Mucosa of gallbladder (tissue), 1 donor: ENCODE measurements around the gene DTNB. TPM values are rescaled to one million over a fixed set of nuclear protein-coding genes. Genes with fewer than 3 reads are reported as not detected.
A peak's percentile ranks its signal among the peaks of the same experiment; 100 is the strongest.

Source experiments
- DNase-seq: peaks from one replicate; pipeline ENCODE4 v3.0.0-alpha.2; 2020; ENCODE audit warnings: low spot score
- total RNA-seq: library from RNA; stranded (reverse); gene quantifications from one replicate; pipeline ENCODE4 v1.2.1, GENCODE V29; 2021
- donor health status: DM: no; HTN: no; CAD: no.

Gene DTNB
- total RNA-seq, 1 donor from 2014 or later, result 35.9 TPM

GRCh38 chr2:25342372-25343186 lies 330.8 kb downstream of the DTNB start:
- peak; percentile 76 for DNase-seq

DNA sequence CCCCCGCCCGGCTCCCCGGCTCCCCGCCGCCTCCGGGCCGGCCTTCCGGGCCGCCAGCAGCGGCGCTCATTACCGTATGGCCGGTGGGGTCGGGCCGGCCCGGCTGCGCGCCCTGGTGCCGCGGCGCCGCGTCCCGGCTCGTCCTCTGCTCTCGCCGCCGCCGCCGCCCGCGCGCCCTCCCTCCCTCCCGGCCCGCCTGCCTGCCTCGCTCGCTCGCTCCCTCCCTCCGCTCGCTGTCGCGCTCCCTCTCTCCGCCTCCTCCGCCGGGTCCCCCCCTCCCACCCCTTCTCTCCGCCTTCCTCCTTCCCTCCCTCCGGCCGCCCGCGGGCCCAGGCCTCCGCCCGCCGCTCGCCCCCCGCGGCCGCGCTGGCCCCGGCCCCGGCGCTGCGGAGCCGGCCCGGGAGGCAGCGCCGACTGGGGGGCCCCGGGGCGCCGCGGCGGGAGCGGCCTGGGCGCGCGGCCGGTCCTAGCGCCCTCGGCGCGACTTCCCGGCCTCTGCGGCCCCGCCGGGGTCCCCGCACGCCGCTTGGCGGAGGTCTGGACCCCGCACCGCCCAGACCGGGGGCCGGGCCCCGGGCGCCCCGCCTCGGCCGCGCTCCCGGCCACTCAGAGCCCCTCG lies 331.5 kb downstream of the DTNB start, which contains the start of gene DNMT3A:
DNMT3A (minus strand) TSS at position 173 of the 619 bp plus-strand sequence. CDS start 27,941 bp downstream, outside the sequence.
- DNase-seq, result peak; percentile 67

- DNase-seq, result no peak
Observed at GRCh38 chr2:25341011-25341727, 332.2 kb downstream of the DTNB start.

- DNase-seq, result no peak
Observed at GRCh38 chr2:25340181-25340921, 333.0 kb downstream of the DTNB start.

DNA sequence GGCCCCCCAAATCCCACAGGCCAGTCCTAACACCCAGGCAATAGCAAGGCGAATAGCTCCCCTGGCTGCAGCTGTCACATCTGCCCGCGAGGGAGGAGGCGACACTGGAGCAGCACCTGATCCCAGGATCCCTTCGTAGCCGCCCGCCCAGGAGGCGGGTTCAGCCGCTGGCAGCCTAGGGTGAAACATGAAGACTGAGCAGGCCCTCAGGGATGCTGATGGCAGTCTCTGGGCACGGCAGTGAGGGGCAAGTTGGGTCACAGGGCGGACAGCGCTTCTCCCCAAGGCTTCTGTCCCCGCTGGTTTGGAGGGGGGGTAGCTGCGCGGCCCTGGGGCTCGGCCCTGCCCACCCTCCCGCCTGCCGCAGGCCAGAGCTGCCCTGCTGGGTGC lies 333.6 kb downstream of the DTNB start:
- no peak for DNase-seq

- no peak for DNase-seq
Observed at GRCh38 chr2:25339211-25339674, 334.1 kb downstream of the DTNB start.

DNA sequence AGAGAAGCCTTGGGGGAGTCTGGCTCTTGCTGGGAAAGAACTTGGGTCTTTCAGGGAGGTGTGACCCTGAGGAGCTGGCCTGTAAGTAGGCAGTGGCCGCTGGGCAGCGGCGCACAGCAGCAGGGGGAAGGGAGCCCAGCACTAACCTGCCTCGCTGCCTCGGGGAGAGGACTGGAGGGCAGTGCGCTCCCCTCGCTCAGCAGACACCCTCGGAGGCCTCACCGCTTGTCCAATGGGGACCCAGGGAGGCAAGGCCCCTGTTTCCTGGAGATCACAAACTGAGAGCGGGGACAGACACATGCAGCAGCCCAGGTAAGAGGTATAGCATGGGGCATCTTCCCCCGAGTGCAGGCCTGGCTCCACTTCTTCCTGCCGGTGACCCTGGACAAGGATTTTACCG lies 335.0 kb downstream of the DTNB start:
- no peak for DNase-seq

DNA sequence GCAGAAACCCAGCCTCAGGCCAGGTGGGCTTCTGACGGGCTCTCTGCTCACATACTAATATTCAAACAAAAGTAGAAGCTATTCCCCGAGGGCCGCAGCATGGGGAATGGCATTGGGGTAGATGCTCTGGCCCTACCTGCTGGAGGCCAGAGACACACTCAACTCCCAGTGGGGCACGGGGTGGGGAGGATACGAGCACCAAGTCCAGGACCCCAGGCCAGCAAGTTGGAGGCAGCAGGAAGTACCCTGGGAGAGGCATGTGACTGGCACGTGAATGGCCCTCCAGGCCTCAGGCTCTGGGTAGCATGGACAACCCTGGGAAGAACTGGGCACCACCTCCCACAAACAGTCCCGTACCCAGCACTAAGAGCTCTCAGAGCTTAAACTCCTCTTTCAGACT lies 335.5 kb downstream of the DTNB start:
- DNase-seq, result no peak

GRCh38 chr2:25337276-25337675 lies 336.1 kb downstream of the DTNB start:
- DNase-seq, result no peak

DNA sequence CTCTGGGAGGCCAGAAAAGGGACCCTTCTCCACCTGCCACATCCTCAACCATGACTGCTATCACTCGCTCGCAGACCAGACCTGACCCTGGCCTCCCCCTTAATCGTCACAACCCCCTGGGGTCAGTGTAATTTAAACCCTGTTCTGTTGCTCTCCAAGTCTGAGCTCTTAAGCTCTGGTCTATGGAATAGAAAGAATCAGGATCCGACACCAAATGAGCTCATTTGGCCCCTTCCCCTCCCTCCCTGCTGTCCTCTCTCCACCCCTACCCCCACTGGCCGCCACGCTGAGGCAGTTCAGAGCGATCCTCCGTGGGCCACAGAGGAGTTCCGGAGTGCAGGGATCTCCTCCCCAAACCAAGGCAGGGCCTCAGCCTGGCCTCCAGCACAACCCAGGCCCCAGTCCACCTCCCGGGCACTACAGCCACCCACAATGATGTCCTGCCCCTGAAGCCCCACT lies 337.0 kb downstream of the DTNB start:
- DNase-seq, result no peak

DNA sequence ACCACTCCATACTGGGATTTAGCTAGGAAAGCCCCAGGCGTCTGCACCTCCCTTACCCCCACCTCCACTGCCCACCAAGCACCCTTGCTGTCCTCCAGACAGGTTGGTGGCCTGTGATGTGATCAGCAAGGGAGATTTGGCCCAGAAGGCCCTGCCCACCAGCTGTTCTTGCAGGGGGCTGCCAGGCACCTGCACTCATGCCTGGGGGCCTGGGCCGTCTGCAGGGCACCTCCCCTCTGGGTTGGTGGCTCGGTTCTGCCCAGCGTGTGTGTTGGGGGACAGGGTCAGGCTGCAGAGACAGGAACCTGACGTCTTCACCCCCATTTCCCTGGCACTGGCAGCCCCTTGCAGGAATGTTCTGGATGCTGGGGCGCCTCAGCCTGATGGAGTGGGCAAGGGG lies 337.4 kb downstream of the DTNB start:
- no peak for DNase-seq

DNA sequence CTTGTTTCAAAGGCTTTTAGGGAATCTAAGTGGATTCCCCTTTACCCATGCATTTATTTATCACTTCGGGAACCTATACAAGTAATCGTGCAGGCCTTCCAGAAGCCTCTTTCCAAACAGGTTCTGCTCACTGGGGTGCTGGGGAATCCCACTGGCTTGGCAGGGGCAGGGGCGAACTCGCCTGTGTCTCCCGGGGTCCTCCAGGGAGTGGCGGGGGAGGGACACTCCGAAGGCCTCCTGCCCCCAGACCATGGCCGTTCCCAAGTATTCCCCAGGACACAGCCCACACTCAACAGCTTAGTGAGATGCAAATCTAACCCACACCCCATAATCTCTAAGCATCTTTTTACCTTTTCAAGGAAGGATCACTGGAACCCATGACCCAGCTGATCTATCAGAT lies 338.2 kb downstream of the DTNB start:
- DNase-seq, result no peak

GRCh38 chr2:25334482-25334881 lies 338.9 kb downstream of the DTNB start:
- DNase-seq, result no peak

DNA sequence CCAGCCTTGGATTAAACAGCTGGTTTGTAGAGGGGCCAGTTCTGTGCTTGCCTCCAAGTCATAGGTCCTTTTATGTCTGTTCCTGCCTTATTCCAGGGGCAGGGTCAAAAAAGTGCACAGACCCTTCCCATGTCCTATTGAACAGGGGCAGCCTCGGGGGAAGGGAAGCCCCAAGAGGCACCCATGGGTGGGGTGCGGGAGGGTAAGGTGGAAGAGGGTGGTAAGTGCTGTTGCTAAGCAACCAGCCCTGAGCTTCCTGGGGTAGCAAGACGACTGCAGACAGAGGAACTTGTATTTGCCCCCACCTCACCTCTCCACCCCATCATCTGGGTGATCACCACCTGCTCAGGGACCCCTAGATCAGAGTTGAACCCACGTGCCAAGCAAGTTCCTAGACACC lies 339.4 kb downstream of the DTNB start:
- DNase-seq, result no peak

DNA sequence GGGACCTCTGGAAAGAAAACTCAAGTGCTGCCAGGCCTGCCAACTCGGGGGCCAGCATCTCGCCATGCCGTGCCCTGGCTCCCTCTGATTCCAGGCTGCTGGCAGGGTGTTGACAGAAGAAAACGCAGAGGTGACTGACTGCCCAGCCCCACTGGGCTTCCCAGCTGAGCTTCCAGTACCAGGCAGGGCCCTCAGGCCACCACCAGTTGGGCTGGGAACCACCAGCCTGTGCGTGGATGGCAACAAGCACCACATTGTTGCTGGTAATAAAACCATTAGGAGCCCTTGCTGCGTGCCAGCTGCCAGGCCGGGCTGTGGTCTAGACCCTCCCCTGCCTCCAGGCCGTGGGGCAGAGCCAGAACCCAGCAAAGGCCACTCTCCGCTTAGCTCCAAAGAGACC lies 340.8 kb downstream of the DTNB start:
- DNase-seq, result no peak

DNA sequence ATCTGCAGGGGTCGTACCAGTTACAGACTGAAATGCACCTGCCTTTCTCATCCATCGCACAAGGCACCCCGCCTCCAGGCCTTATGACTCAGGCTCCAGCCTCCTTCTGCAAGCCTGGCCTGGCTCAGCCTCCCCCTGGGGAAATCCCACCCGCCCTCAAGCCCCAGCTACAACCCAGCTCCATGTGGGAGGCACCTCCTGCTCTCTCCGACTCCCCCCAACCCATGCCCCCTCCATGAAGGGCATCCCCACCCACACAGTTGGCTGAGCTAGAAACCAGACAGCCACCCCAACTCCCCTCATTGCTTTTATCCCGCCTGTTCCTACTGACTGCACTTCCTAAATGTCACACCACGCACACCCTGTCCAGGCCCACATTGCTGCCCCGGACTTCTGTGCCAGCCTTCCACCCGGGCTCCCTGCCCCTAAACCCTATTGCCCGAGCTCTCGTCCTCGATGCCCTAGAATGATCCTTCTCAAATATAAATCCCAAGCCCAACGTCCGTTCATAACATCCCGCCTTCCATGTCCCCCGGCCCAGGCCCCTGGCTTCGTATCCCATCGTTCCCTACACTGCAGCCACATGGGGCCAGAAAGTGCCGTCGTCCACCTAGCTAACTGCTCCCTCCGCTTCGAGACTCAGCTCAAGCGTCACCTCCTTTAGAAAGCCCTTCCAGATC lies 341.6 kb downstream of the DTNB start:
- DNase-seq, result no peak

GRCh38 chr2:25330937-25331336 lies 342.4 kb downstream of the DTNB start:
- no peak for DNase-seq

- DNase-seq, result no peak
Observed at GRCh38 chr2:25330273-25330672, 343.1 kb downstream of the DTNB start.

DNA sequence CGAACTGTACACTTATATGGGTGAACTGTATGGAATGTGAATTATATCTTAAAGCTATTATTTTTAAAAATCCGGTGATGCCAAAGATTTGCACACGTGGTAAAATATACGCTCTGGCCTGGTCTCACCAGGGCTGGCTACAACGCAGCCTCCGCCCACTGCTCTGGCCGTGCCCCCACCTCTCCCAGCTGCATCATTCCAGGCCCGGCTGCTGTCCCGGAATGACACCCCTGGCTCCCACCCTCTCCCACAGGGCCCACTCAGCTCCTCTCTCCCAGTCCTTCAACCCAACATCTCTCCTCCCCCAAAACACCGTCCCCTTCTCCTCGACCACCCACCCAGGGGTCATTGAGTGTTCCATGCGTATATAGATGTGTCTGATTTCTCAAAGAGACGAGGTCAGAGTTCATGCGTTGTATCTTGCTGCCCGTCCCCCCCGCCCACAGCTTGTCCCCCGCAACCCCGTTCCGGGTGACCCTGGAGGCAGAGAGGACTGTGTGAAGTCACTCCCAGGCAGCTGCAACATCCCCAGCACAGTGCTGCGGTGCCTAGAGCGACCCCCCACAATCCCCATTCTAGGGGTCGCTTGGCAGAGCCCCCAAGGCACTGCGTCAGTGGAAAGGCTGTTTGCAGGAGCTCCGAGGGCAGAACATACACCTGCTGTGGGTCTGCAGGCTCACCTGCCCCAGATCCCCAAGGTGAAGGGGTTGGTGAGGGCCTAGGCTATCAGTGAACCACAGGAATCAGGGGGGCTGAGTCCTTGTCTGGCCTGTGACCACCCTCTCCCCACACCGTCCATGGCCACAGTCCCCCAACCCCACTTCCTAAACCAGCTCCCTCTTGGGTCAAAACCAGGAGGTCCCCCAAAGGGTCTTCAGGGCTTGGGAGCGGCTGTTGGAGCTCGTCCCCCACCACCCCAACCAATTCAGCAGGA lies 345.0 kb downstream of the DTNB start:
- DNase-seq, result no peak
